ENCODE data around the gene OTOGL.
A peak's percentile ranks its signal among the peaks of the same experiment; 100 is the strongest.
"Not testable (repeated sequence)": the region's sequence is repeated elsewhere in the genome, so short reads cannot be mapped to it uniquely, and the experiment has no call there.

OTOGL gene

GRCh38 chr12:80293759-80294158 lies 194.4 kb downstream of the OTOGL start:
- TF ChIP-seq ZFX (IDR thresholded peaks at IDR 0.05; ENCODE audit: borderline replicate concordance) (no peak), CTCF (IDR thresholded peaks at IDR 0.05) (no peak)
- H3K27ac ChIP-seq, result no peak overlapping the region

- H3K27ac ChIP-seq, result no peak overlapping the region
- TF ChIP-seq CTCF (IDR thresholded peaks at IDR 0.05) (no peak), ZFX (IDR thresholded peaks at IDR 0.05; ENCODE audit: borderline replicate concordance) (no peak)
Measured at GRCh38 chr12:80299219-80299618, 199.9 kb downstream of the OTOGL start.

GRCh38 chr12:80299976-80300375 lies 200.6 kb downstream of the OTOGL start:
- TF ChIP-seq CTCF (IDR thresholded peaks at IDR 0.05), result no peak
- no peak for TF ChIP-seq ZFX (IDR thresholded peaks at IDR 0.05; ENCODE audit: borderline replicate concordance)
- H3K27ac ChIP-seq, result no peak overlapping the region

- not testable (repeated sequence) for H3K27ac ChIP-seq
Measured at GRCh38 chr12:80307436-80307835, 208.1 kb downstream of the OTOGL start.

- H3K27ac ChIP-seq, result no peak overlapping the region
- TF ChIP-seq ZFX (IDR thresholded peaks at IDR 0.05; ENCODE audit: borderline replicate concordance), result no peak
- TF ChIP-seq CTCF (IDR thresholded peaks at IDR 0.05), result peak; percentile 69
Measured at GRCh38 chr12:80313209-80313608, 213.9 kb downstream of the OTOGL start.

GRCh38 chr12:80314741-80315140 lies 215.4 kb downstream of the OTOGL start:
- TF ChIP-seq ZFX (IDR thresholded peaks at IDR 0.05; ENCODE audit: borderline replicate concordance) (no peak), CTCF (IDR thresholded peaks at IDR 0.05) (no peak)
- no peak overlapping the region for H3K27ac ChIP-seq

- TF ChIP-seq ZFX (IDR thresholded peaks at IDR 0.05; ENCODE audit: borderline replicate concordance) (no peak), CTCF (IDR thresholded peaks at IDR 0.05) (no peak)
- peak overlapping the region; percentile 8 for H3K27ac ChIP-seq
Measured at GRCh38 chr12:80316222-80316621, 216.9 kb downstream of the OTOGL start.

GRCh38 chr12:80317307-80317706 lies 218.0 kb downstream of the OTOGL start:
- no peak for TF ChIP-seq ZFX (IDR thresholded peaks at IDR 0.05; ENCODE audit: borderline replicate concordance)
- TF ChIP-seq CTCF (IDR thresholded peaks at IDR 0.05), result no peak
- H3K27ac ChIP-seq, result no peak overlapping the region
